Activated gamma-delta T cell (primary cell): Measurements from ENCODE around the gene CCDC15.

Experiments used
- DNase-seq: peaks from one replicate; lab custom pipeline; 2025; lab: John Stamatoyannopoulos, UW

Gene CCDC15

GRCh38 chr11:125068368-125068767 is 114.4 kb downstream of the CCDC15 start:
- no peak for DNase-seq

DNA sequence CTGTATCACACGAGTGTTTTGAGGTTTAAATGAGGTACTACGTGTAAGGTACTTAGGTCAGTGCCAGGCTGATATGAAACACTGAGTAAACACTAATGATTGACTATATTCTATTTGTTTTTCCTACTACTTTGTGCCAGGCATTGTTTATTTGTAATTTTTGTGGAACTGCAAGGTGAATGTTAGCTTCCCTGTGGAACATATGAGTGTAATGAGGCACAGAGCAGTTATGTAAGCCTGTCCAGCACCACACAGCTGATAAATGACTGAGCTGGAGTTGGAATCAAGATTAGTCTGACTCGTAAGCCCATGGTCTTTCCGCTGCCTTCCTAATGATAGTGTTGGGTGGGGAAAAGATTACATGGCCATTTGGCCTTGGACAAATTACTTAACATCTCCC is 115.0 kb downstream of the CCDC15 start:
- no peak for DNase-seq

- DNase-seq, result no peak
Measured at GRCh38 chr11:125069796-125070195, 115.8 kb downstream of the CCDC15 start.

- DNase-seq, result no peak
Measured at GRCh38 chr11:125070699-125071254, 116.8 kb downstream of the CCDC15 start.

- no peak for DNase-seq
Measured at GRCh38 chr11:125071435-125071834, 117.4 kb downstream of the CCDC15 start.

- no peak for DNase-seq
Measured at GRCh38 chr11:125071846-125072217, 117.8 kb downstream of the CCDC15 start.

GRCh38 chr11:125072218-125072960 is 118.4 kb downstream of the CCDC15 start:
- DNase-seq, result no peak

GRCh38 chr11:125072961-125073590 is 119.1 kb downstream of the CCDC15 start:
- no peak for DNase-seq

DNA sequence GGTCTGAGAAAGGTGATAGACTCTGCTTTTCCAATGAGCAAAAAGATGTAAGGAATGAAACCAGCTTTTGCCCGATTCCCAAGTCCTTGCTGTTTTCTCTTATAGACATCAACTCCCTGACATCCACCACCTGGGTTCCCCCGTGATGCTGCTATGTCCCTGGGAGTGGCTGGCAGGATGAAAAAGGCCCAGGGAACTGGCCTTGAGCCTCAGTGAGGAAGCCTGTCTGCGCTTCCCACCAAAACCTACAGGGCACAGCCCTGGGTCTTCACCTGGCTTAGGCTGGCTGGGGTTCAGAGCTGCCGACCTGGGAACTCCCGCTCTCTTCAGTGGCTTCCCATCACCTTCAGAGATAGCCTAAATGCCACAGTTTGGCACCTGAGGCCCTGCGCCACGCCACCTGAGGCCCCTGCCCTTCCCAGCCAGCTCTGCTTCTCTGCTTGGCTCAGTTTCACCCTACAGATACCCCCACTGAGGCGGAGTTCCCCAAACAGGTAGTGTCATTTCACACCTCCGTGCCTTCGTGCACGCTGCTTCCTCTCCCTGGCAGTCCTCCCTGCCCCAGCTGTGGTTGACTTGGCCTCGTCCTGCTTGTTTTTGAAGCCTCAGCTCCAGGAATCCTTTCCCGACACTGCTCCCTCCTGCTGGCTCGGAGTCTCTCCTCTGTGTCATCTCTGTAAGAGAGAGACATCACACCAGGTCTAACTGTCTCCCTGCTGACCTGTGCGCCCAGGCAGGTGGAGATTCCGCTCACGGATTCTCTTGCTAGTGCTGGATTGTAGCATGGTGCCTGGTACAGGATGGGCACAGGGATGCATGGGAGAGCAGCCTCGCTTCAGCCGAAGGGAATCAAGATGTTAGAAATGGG is 119.8 kb downstream of the CCDC15 start:
- DNase-seq, result no peak

GRCh38 chr11:125074511-125075241 is 120.7 kb downstream of the CCDC15 start:
- DNase-seq, result no peak

DNA sequence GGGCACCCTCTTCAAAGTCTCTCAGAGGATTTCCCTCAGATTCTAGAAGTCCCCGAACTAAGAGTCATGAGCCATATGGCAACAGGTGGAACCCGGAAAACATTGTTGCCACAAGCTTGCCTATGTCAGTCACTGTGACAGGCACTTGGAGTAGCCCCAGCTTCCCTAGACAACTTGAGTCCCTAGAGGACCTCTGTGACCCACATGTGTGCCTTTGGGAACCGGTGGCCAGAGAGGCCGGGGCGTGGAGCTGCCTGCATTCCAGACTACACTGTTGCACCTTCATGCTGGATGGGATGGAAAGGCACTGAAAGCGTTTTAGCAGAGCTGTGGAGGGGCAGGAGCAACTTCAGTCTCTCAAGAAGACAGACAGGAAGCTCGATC is 121.2 kb downstream of the CCDC15 start:
- no peak for DNase-seq

GRCh38 chr11:125075900-125076317 is 121.9 kb downstream of the CCDC15 start:
- DNase-seq, result no peak

DNA sequence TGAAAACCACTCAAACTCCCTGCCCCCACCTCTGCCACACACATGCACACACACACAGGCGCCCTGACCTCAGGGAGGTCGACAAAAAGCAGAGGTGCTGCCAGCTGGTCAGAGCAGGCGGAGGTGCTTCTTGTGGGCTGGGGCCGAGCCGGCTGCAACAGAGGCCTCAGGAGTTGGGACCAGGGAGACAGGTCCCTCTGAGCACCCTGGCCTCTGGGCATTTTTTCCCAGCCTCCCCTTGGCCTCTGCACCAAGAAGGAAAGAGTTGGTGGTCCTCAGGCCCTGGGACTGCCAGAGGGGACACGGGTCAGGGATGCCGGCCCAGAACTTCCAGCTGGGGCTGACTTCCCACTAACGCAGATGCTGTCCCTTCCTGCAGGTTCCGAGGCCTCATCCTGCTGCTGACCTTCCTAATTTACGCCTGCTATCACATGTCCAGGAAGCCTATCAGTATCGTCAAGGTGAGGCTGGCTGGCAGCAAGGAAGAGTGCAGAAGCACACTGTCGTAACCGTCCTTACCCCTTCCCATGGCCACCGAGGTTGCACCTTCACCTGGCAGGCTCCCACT is 122.5 kb downstream of the CCDC15 start:
- no peak for DNase-seq

GRCh38 chr11:125078016-125078415 is 124.0 kb downstream of the CCDC15 start:
- no peak for DNase-seq

- no peak for DNase-seq
Measured at GRCh38 chr11:125078516-125079140, 124.6 kb downstream of the CCDC15 start.

DNA sequence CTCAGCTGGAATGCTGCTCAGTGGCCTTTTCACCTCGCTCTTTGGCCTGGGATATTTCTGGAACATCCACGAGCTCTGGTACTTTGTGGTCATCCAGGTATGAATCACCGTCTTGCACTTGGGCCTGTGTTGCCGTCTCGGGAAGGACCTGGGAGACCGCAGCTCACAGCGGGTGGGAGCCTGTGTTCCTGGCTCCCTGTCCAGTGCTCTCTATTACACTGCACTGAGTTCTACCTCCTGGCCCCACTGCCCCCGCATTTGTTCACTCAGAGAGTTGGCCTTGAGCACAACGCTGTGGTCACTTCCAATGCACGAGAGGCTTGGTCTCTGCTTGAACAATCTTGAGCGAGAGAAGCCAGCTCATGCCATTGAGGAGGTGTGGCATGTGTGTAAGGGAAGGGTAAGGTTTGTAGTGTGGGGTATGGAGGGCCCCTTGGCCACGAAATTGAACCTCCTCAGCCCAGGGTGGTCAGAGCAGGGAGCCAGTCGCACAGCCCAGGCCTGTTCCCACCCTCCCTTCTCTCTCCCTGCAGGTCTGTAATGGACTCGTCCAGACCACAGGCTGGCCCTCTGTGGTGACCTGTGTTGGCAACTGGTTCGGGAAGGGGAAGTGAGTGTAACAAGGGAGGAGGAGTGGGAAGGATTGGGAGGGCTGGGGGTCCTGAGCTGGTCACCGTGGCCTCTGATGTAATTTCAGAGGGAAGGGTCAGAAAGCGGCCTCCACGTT is 125.3 kb downstream of the CCDC15 start:
- DNase-seq, result no peak

GRCh38 chr11:125079878-125080530 is 126.0 kb downstream of the CCDC15 start:
- DNase-seq, result no peak

- DNase-seq, result no peak
Measured at GRCh38 chr11:125080531-125080911, 126.5 kb downstream of the CCDC15 start.

DNA sequence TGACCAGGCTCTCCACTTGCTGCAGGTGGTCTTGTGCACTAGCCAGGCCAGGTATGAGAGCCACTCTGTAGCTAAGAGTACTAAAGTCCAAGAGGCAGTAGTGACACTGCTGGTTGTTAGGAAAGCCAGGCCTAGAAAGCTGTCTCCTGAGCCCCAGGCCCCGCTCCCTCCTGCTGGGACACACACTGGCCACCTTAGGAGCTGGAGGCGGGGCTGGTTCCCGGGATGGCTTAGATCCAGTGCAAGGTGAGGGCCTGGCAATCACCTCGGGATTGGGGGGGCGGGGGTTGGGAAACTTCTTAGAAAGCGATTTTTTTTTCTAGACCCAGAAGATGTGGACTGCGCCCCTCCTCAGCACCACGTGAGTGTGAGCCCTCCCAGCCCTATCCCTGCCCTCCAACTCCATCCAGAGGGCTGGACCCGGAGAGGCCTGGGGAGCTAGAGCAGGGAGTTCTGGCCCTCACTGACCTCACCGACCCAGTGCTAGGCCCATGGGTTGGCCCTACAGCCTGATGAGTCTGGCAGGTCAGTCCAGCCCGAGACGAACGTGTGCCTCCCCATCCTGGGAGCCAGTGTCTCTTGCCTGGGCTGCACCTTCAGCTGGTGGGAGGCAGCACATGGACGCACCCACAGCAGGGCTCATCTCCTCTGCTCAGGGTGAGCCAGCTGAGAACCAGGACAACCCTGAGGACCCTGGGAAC is 127.2 kb downstream of the CCDC15 start:
- DNase-seq, result no peak
